SK-N-SH (cell line): ENCODE results near the gene CCR5AS.

Source experiments
- CTCF ChIA-PET: fragments of 300-600, 350-600 bp; formaldehyde crosslinking; extraction: SDS; loops from one replicate; lab custom pipeline; 2021; lab: Yijun Ruan, JAX
- POLR2A ChIA-PET: fragments of 350-600 bp; sonication (Branson Sonifier 250); formaldehyde crosslinking; extraction: SDS; loops from one replicate; lab custom pipeline; 2020; ENCODE audit warnings: antibody characterized with exemption, inconsistent platforms; lab: Yijun Ruan, JAX
- DNase-seq: peaks from one replicate; pipeline ENCODE4 v3.0.0; 2012
- H2AFZ ChIP-seq: fragments of 200-600 bp; sonication (generic); 2 replicates; pipeline ENCODE4 v1.8.1; 2016; ENCODE audit warnings: antibody characterized with exemption, mild to moderate bottlenecking, low read depth
- H3F3A ChIP-seq: fragments of 200-600 bp; sonication (generic); replicated peaks from 2 replicates; pipeline ENCODE3; 2016; ENCODE audit warnings: antibody characterized with exemption, mild to moderate bottlenecking; ENCODE audit not compliant: insufficient read depth
- H3K27ac ChIP-seq, 2 experiments: fragments of 200-500 bp in 1 of 2; fragments of 200-600 bp in 1 of 2; sonication (Bioruptor generic) in 1 of 2; sonication (generic), shearing (Covaris generic) in 1 of 2; 2 replicates each; pipeline versions ENCODE4 v1.5.1 to v1.6.1; 2014 to 2016; ENCODE audit warnings: low read depth in 2 of 2, inconsistent platforms in 1 of 2, low read length in 1 of 2, mild to moderate bottlenecking in 1 of 2, mixed read lengths in 1 of 2
- H3K27me3 ChIP-seq: fragments of 200-600 bp; sonication (generic), shearing (Covaris generic); 2 replicates; pipeline ENCODE4 v1.6.1; 2016; ENCODE audit warnings: mixed run types; ENCODE audit not compliant: insufficient read depth
- H3K36me3 ChIP-seq, 2 experiments: fragments of 200-500 bp in 1 of 2; fragments of 200-600 bp in 1 of 2; sonication (Bioruptor generic) in 1 of 2; sonication (generic) in 1 of 2; replicated peaks in 1 of 2; 2 replicates each; pipeline versions ENCODE3 to v1.5.1; 2014 to 2016; ENCODE audit warnings: low read length in 1 of 2, mild to moderate bottlenecking in 1 of 2; ENCODE audit not compliant: insufficient read depth in 2 of 2, control insufficient read depth in 1 of 2
- H3K4me1 ChIP-seq, 2 experiments: fragments of 200-500 bp in 1 of 2; fragments of 200-600 bp in 1 of 2; sonication (Bioruptor generic) in 1 of 2; sonication (generic), shearing (Covaris generic) in 1 of 2; 2 replicates each; pipeline versions ENCODE4 v1.5.1 to v1.6.1; 2014 to 2016; ENCODE audit warnings: low read depth in 1 of 2, low read length in 1 of 2, mixed run types in 1 of 2; ENCODE audit not compliant: insufficient read depth in 2 of 2, control insufficient read depth in 1 of 2
- H3K4me2 ChIP-seq: fragments of 200-600 bp; sonication (generic), shearing (Covaris generic); 2 replicates; pipeline ENCODE4 v1.6.1; 2017; ENCODE audit warnings: mixed run types
- H3K4me3 ChIP-seq, 2 experiments: fragments of 200-500 bp in 1 of 2; fragments of 200-600 bp in 1 of 2; sonication (Bioruptor generic) in 1 of 2; sonication (generic), shearing (Covaris generic) in 1 of 2; 2 replicates each; pipeline versions ENCODE4 v1.5.1 to v1.8.1; 2014 to 2016; ENCODE audit warnings: low read depth in 2 of 2, inconsistent platforms in 1 of 2, low read length in 1 of 2, mild to moderate bottlenecking in 1 of 2, mixed read lengths in 1 of 2, moderate library complexity in 1 of 2
- H3K79me2 ChIP-seq: fragments of 200-600 bp; sonication (generic); 2 replicates; pipeline ENCODE4 v1.8.1; 2017; ENCODE audit warnings: mild to moderate bottlenecking; ENCODE audit not compliant: insufficient read depth
- H3K9ac ChIP-seq: fragments of 200-600 bp; sonication (generic); 2 replicates; pipeline ENCODE4 v1.6.1; 2017; ENCODE audit warnings: mixed run types
- H3K9me2 ChIP-seq: fragments of 200-600 bp; sonication (generic); 2 replicates; pipeline ENCODE4 v1.6.1; 2017; ENCODE audit warnings: mixed run types
- H3K9me3 ChIP-seq: fragments of 200-600 bp; sonication (generic); 2 replicates; pipeline ENCODE4 v1.6.1; 2017; ENCODE audit warnings: mixed run types, mild to moderate bottlenecking, moderate library complexity
- H4K20me1 ChIP-seq: fragments of 200-600 bp; sonication (generic); 2 replicates; pipeline ENCODE4 v1.6.1; 2017; ENCODE audit warnings: mild to moderate bottlenecking, mixed run types; ENCODE audit not compliant: insufficient read depth
- FOXJ3 ChIP-seq: sonication (generic); formaldehyde crosslinking; IDR thresholded peaks from 2 replicates; pipeline ENCODE4 v1.5.1; 2020; ENCODE audit warnings: mild to moderate bottlenecking, missing genetic modification reagents
- GABPA ChIP-seq: IDR thresholded peaks from 2 replicates; pipeline ENCODE4 v1.4.0; 2012; ENCODE audit warnings: low read depth, mild to moderate bottlenecking
- IRF3 ChIP-seq: fragments of 150-350 bp; IDR thresholded peaks from 2 replicates; pipeline ENCODE4 v1.6.1; 2016; ENCODE audit warnings: mild to moderate bottlenecking, low read depth, low read length
- PBX3 ChIP-seq: IDR thresholded peaks from 2 replicates; pipeline ENCODE4; 2012
- RCOR1 ChIP-seq: fragments of 150-350 bp; IDR thresholded peaks from 2 replicates; pipeline ENCODE4 v1.6.1; 2017; ENCODE audit warnings: antibody characterized with exemption, low read length
- RFX5 ChIP-seq: IDR thresholded peaks from 2 replicates; pipeline ENCODE4 v1.6.1; 2012; ENCODE audit warnings: mild to moderate bottlenecking, improper control_type of control experiment, low read length
- RXRA ChIP-seq: IDR thresholded peaks from 2 replicates; pipeline ENCODE4 v1.4.0; 2012; ENCODE audit warnings: low read depth, mild to moderate bottlenecking, borderline replicate concordance
- TCF12 ChIP-seq: IDR thresholded peaks from 2 replicates; pipeline ENCODE4 v1.4.0; 2012
- TEAD4 ChIP-seq: IDR thresholded peaks from 2 replicates; pipeline ENCODE4 v1.4.0; 2012; ENCODE audit warnings: mild to moderate bottlenecking, borderline replicate concordance; ENCODE audit not compliant: insufficient read depth
- USF2 ChIP-seq: fragments of 150-350 bp; IDR thresholded peaks from 2 replicates; pipeline ENCODE4 v1.6.1; 2017; ENCODE audit warnings: antibody characterized with exemption, low read length, low read depth, borderline replicate concordance
- ZBTB33 ChIP-seq: IDR thresholded peaks from 2 replicates; pipeline ENCODE4 v1.4.0; 2012; ENCODE audit warnings: low read depth, borderline replicate concordance
- WGBS: methylation state at CpG from one replicate; pipeline ENCODE4 v1.1.6; 2017; ENCODE audit warnings: low lambda C conversion rate; 5-methylcytosine and 5-hydroxymethylcytosine counted together

The CCR5AS gene

GRCh38 chr3:46417841-46418611 is 11.2 kb upstream of the CCR5AS start (continued):
- TF ChIP-seq PBX3: no peak
- no peak for TF ChIP-seq TEAD4
- TF ChIP-seq TCF12: no peak

GRCh38 chr3:46416811-46417510 is 10.1 kb upstream of the CCR5AS start:
- WGBS: 44% methylated on average over 7 of the region's 7 CpGs

More at GRCh38 chr3:46416811-46417510, 10.1 kb upstream of the CCR5AS start:
- H3K4me3 ChIP-seq: no peak overlapping the region
- no peaks in the 10 kb centered on the region for H3K9me3 ChIP-seq
- no peak overlapping the region for H3K4me2 ChIP-seq
- no peaks in the 10 kb centered on the region for H3K79me2 ChIP-seq
- POLR2A ChIA-PET: no interaction called here
- no peak for DNase-seq
- no peak overlapping the region for H3K27ac ChIP-seq
- CTCF ChIA-PET: no interaction called here
- H3K9me2 ChIP-seq: no peaks in the 10 kb centered on the region
- no peaks in the 10 kb centered on the region for H4K20me1 ChIP-seq
- no peaks in the 10 kb centered on the region; the same call in 1 of the 2 replicates for H3K27me3 ChIP-seq
- no peak overlapping the region for H2AFZ ChIP-seq
- H3F3A ChIP-seq: no peaks in the 10 kb centered on the region
- H3K4me1 ChIP-seq: peaks cover 0 to 4% of the 10 kb centered on the region in 2 experiments; a peak in 1 of 4 replicates
- TF ChIP-seq ZBTB33 (no peak), USF2 (no peak), FOXJ3 (CRISPR knock-in tag) (no peak), GABPA (no peak), PBX3 (no peak), RCOR1 (no peak), IRF3 (no peak), RFX5 (no peak), RXRA (no peak)
- H3K36me3 ChIP-seq: no peaks in the 10 kb centered on the region
- no peak overlapping the region for H3K9ac ChIP-seq
